Endothelial cell of umbilical vein (primary cell): ENCODE measurements around the gene TLE1. TPM values are rescaled to one million over a fixed set of nuclear protein-coding genes. Genes with fewer than 3 reads are reported as not detected.

ENCODE experiments used
- BruUV-seq: library from RNA; stranded (reverse); fragments of 400-500 nt; replicated peaks from 2 replicates; lab custom pipeline; 2021; lab: Mats Ljungman, UMichigan
- CTCF ChIA-PET: fragments of 300-600, 350-600 bp; sonication (Branson Sonifier 250); formaldehyde crosslinking; loops from one replicate; lab custom pipeline; 2021; ENCODE audit warnings: antibody characterized with exemption, inconsistent platforms; lab: Charles Lee
- POLR2A ChIA-PET: fragments of 300-600, 350-600 bp; sonication (Branson Sonifier 250); formaldehyde crosslinking; loops from one replicate; lab custom pipeline; 2021; ENCODE audit warnings: antibody characterized with exemption, inconsistent platforms; lab: Charles Lee
- DNase-seq: peaks from one replicate; pipeline ENCODE4 v3.0.0-alpha.2; 2011; ENCODE audit warnings: low read depth, low spot score
- FAIRE-seq: peaks from 2 replicates; lab custom pipeline; 2011; peaks lifted over from hg19 to GRCh38; lab: Jason Lieb, UNC
- H2AFZ ChIP-seq: 2 replicates; pipeline ENCODE4 v1.6.0; 2012; ENCODE audit warnings: low read depth, low read length, control low read depth, inconsistent platforms
- H3K27ac ChIP-seq: 2 replicates; pipeline ENCODE4 v1.5.1; 2011; ENCODE audit warnings: low read depth, mild to moderate bottlenecking, control low read depth, low read length, moderate library complexity; ENCODE audit not compliant: insufficient read depth
- H3K27me3 ChIP-seq, 2 experiments: 2 replicates each; pipeline versions ENCODE4 v1.6.0 to v1.6.1; 2011; ENCODE audit warnings: low read length in 2 of 2, mixed read lengths in 1 of 2; ENCODE audit not compliant: control insufficient read depth in 2 of 2, insufficient read depth in 2 of 2
- H3K36me3 ChIP-seq, 2 experiments: 2 replicates in 1 of 2; 3 replicates in 1 of 2; pipeline ENCODE4 v1.5.1; 2011; ENCODE audit warnings: low read length in 2 of 2, mild to moderate bottlenecking in 1 of 2, moderate library complexity in 1 of 2; ENCODE audit not compliant: control insufficient read depth in 2 of 2, insufficient read depth in 2 of 2; ENCODE audit errors: extremely low read depth in 1 of 2
- H3K4me1 ChIP-seq: 3 replicates; pipeline ENCODE4 v1.5.1; 2011; ENCODE audit warnings: mild to moderate bottlenecking, low read length; ENCODE audit not compliant: control insufficient read depth, insufficient read depth; ENCODE audit errors: extremely low read depth
- H3K4me2 ChIP-seq: 2 replicates; pipeline ENCODE4 v1.6.1; 2011; ENCODE audit warnings: low read length, control low read depth, mixed read lengths; ENCODE audit not compliant: insufficient read depth
- H3K4me3 ChIP-seq, 3 experiments: fragments of 200-600 bp in 1 of 3; sonication (generic), shearing (Covaris generic) in 1 of 3; replicated peaks in 1 of 3; 2 replicates each; pipeline ENCODE4 v1.5.1; 2011 to 2016; ENCODE audit warnings: control low read depth in 3 of 3, low read length in 3 of 3, mild to moderate bottlenecking in 2 of 3, inconsistent platforms in 1 of 3, low read depth in 1 of 3, moderate library complexity in 1 of 3; ENCODE audit not compliant: insufficient read depth in 1 of 3
- H3K79me2 ChIP-seq: 2 replicates; pipeline ENCODE4 v1.6.0; 2012; ENCODE audit warnings: low read length, inconsistent platforms; ENCODE audit not compliant: control insufficient read depth, insufficient read depth
- H3K9ac ChIP-seq: replicated peaks from 2 replicates; pipeline ENCODE3; 2011; ENCODE audit warnings: low read length, control low read depth; ENCODE audit not compliant: insufficient read depth; ENCODE audit errors: extremely low read depth
- H3K9me1 ChIP-seq: replicated peaks from 3 replicates; pipeline ENCODE4 v1.6.0; 2011; ENCODE audit warnings: mild to moderate bottlenecking, low read length; ENCODE audit not compliant: control insufficient read depth, insufficient read depth; ENCODE audit errors: extremely low read depth
- H3K9me3 ChIP-seq: replicated peaks from 2 replicates; pipeline ENCODE4 v1.5.1; 2012; ENCODE audit warnings: low read length, inconsistent platforms; ENCODE audit not compliant: control insufficient read depth, insufficient read depth
- H4K20me1 ChIP-seq: replicated peaks from 2 replicates; pipeline ENCODE3; 2011; ENCODE audit warnings: mild to moderate bottlenecking, low read length; ENCODE audit not compliant: control insufficient read depth, insufficient read depth; ENCODE audit errors: extremely low read depth
- CTCF ChIP-seq, 2 donors: IDR thresholded peaks; 1 replicate in 1 of 2; 2 replicates in 1 of 2; pipeline ENCODE4 v1.5.1; 2011; ENCODE audit warnings: low read length in 2 of 2, mild to moderate bottlenecking in 2 of 2, moderate library complexity in 2 of 2, control low read depth in 1 of 2, inconsistent platforms in 1 of 2, low read depth in 1 of 2; ENCODE audit not compliant: insufficient read depth in 1 of 2; ENCODE audit errors: extremely low read depth in 1 of 2
- EZH2 ChIP-seq: IDR thresholded peaks from 2 replicates; pipeline ENCODE4 v1.6.1; 2012; ENCODE audit warnings: borderline replicate concordance, low read depth, mild to moderate bottlenecking, moderate library complexity, low read length, inconsistent platforms; ENCODE audit not compliant: severe bottlenecking
- FOS ChIP-seq: IDR thresholded peaks from 2 replicates; pipeline ENCODE4 v1.6.1; 2011; ENCODE audit warnings: mild to moderate bottlenecking, low read length, moderate library complexity, borderline replicate concordance; ENCODE audit not compliant: insufficient read depth
- GATA2 ChIP-seq: IDR thresholded peaks from 2 replicates; pipeline ENCODE4 v1.7.0; 2011; ENCODE audit warnings: low read depth, mild to moderate bottlenecking, moderate library complexity, mixed read lengths, low read length; ENCODE audit not compliant: insufficient read length, insufficient read depth
- JUN ChIP-seq: IDR thresholded peaks from 2 replicates; pipeline ENCODE4 v1.6.1; 2011; ENCODE audit warnings: borderline replicate concordance, low read depth; ENCODE audit not compliant: insufficient read length, insufficient read depth
- MAX ChIP-seq: IDR thresholded peaks from 2 replicates; pipeline ENCODE4 v1.6.1; 2011; ENCODE audit not compliant: insufficient read depth, insufficient read length
- MYC ChIP-seq: IDR thresholded peaks from one replicate; pipeline ENCODE4 v1.6.1; 2011; ENCODE audit warnings: mild to moderate bottlenecking, low read depth, low read length
- POLR2A ChIP-seq: IDR thresholded peaks from 2 replicates; pipeline ENCODE4 v1.6.1; 2012; ENCODE audit warnings: low read depth, mild to moderate bottlenecking, control low read depth, low read length
- POLR2AphosphoS5 ChIP-seq: IDR thresholded peaks from 2 replicates; pipeline ENCODE4 v1.6.1; 2012; ENCODE audit warnings: low read depth, mild to moderate bottlenecking, control low read depth, low read length, moderate library complexity; ENCODE audit not compliant: insufficient read depth
- dilution Hi-C: fragments of 300-500 bp; cut with MboI; formaldehyde crosslinking; loops from one replicate; pipeline ENCODE4 v1.15.0; 2019; ENCODE audit warnings: low sequenced_read_pairs; ENCODE audit not compliant: extremely low pct_ligation_motif_present
- intact Hi-C: fragments of 100-400 bp; cut with micrococcal nuclease; formaldehyde crosslinking; loops from one replicate; pipeline ENCODE4 v1.10.0; 2022
- polyA plus RNA-seq, 4 experiments: library from polyadenylated mRNA; depleted of rRNA in 3 of 4; stranded (reverse) in 3 of 4; unstranded in 1 of 4; fragments of >200 nt; gene quantifications; 2 replicates each; pipeline versions ENCODE4 v1.2.1 to v1.2.3, GENCODE V29; 2011 to 2012; ENCODE audit warnings: missing spikeins in 1 of 4
- total RNA-seq: library from RNA; stranded (reverse); gene quantifications from 2 replicates; pipeline ENCODE4 v1.2.3, GENCODE V29; 2021

TLE1 gene
- total and polyA plus RNA-seq, 2 donors (not counting 3 experiments of a cell fraction or from before 2014, with no cell fraction given) = 55.0 to 58.2 TPM

- H3K9me1 ChIP-seq = no peaks in the 10 kb centered on the region
- peaks cover 41% of the 10 kb centered on the region for H3K4me1 ChIP-seq
- POLR2A ChIA-PET = no interaction called here
- dilution Hi-C loops (no loop called here), intact Hi-C loops (no loop called here)
- H4K20me1 ChIP-seq = no peaks in the 10 kb centered on the region
- peaks cover 2 to 8% of the 10 kb centered on the region in 2 experiments for H3K36me3 ChIP-seq
- no peak for DNase-seq
- H3K9ac ChIP-seq = no peak overlapping the region
- no peaks in the 10 kb centered on the region for H3K9me3 ChIP-seq
- no TSS peak for BruUV-seq
- CTCF ChIA-PET = no interaction called here
- H3K79me2 ChIP-seq = no peaks in the 10 kb centered on the region
- no peak for TF ChIP-seq MYC
- TF ChIP-seq JUN = no peak
- no peak for TF ChIP-seq POLR2AphosphoS5
- no peak for TF ChIP-seq MAX
- TF ChIP-seq GATA2 = no peak
- TF ChIP-seq FOS = no peak
- TF ChIP-seq POLR2A = no peak
- no peak for TF ChIP-seq CTCF (IDR thresholded peaks at IDR 0.05; ENCODE audit: extremely low read depth in 1 of 2, insufficient read depth in 1 of 2, low read depth in 1 of 2, low read length in 2 of 2)
- no peak for TF ChIP-seq EZH2
- H3K4me2 ChIP-seq = no peak overlapping the region
- no peak overlapping the region for H3K4me3 ChIP-seq
- H3K27me3 ChIP-seq = no peaks in the 10 kb centered on the region
- no peak for FAIRE-seq
- H3K27ac ChIP-seq = no peak overlapping the region
- H2AFZ ChIP-seq = no peak overlapping the region
Measured at GRCh38 chr9:81592887-81593266, 96.5 kb downstream of the TLE1 start.
